Measurements from ENCODE around the gene BICRA. TPM values are rescaled to one million over a fixed set of nuclear protein-coding genes. Genes with fewer than 3 reads are reported as not detected.
A peak's percentile ranks its signal among the peaks of the same experiment; 100 is the strongest.

BICRA gene
- total RNA-seq: 10 to 100 TPM in 1 of 2 donors, 1 to 10 TPM in 1; 6.6 to 16.1 TPM
- 1 to 10 TPM; 6.1 to 6.9 TPM for polyA plus RNA-seq
- long read RNA-seq, donor 1, transcript BICRA-203 (1 exons, 3,312 nt): major isoform, 18 of 19 reads
- long read RNA-seq, donor 1, partial matches to known transcripts: 0 of 19 reads
- long read RNA-seq, donor 1, other reads (novel, unspliced or antisense): 0 of 19 reads
- long read RNA-seq, donor 2, partial matches to known transcripts: 0 of 5 reads
- long read RNA-seq, donor 2, other reads (novel, unspliced or antisense): 0 of 5 reads
- long read RNA-seq, donor 3, transcript BICRA-202 (6 exons, 532 nt): minor isoform, 5 of 22 reads
- long read RNA-seq, donor 3, transcript BICRA-203 (1 exons, 3,312 nt): major isoform, 17 of 22 reads
- long read RNA-seq, donor 3, partial matches to known transcripts: 0 of 22 reads
- long read RNA-seq, donor 3, other reads (novel, unspliced or antisense): 0 of 22 reads
- long read RNA-seq, donor 4, transcript BICRA-203 (1 exons, 3,312 nt): major isoform, 17 of 22 reads
- long read RNA-seq, donor 4, transcript BICRA-202 (6 exons, 532 nt): minor isoform, 5 of 22 reads
- long read RNA-seq, donor 4, partial matches to known transcripts: 0 of 22 reads
- long read RNA-seq, donor 4, other reads (novel, unspliced or antisense): 0 of 22 reads
- long read RNA-seq, donor 5, transcript BICRA-203 (1 exons, 3,312 nt): major isoform, 27 of 31 reads
- long read RNA-seq, donor 5, partial matches to known transcripts: 0 of 31 reads
- long read RNA-seq, donor 5, other reads (novel, unspliced or antisense): 0 of 31 reads

GRCh38 chr19:47608969-47609905, at the start of gene BICRA:
Gene BICRA (plus strand): TSS chr19:47609134. CDS start chr19:47673575, 64,441 bp downstream.
- H3K4me1 ChIP-seq (ENCODE audit: control insufficient read depth in 5 of 5, insufficient read depth in 5 of 5, low read length in 5 of 5): peaks cover 3 to 26% (median 15%) of the 10 kb centered on the region in 5 donors
- ATAC-seq (ENCODE audit: insufficient read depth, low FRiP score): peak; percentile 53
- 0 to 2% methylated on average over 50 to 86 of the region's 94 CpGs for WGBS, 2 donors
- no peak for TF ChIP-seq CTCF (IDR thresholded peaks at IDR 0.05; ENCODE audit: control extremely low read depth, extremely low read depth)
- peak; percentile 86 to 92 (median 87) for DNase-seq
- H3K27ac ChIP-seq (ENCODE audit: low read depth in 1 of 2, low read length in 1 of 2): peak within 1 kb of the TSS; percentile 93 to 99
- H3K4me3 ChIP-seq: peak within 1 kb of the TSS; percentile 90
- H3K27me3 ChIP-seq (ENCODE audit: control insufficient read depth in 3 of 3, insufficient read depth in 3 of 3, low read length in 2 of 3): no peaks in the 10 kb centered on the region
- no peaks in the 10 kb centered on the region for H3K36me3 ChIP-seq (ENCODE audit: control insufficient read depth in 4 of 4, insufficient read depth in 4 of 4, low read length in 4 of 4)
- H3K9me3 ChIP-seq (ENCODE audit: control insufficient read depth in 4 of 4, insufficient read depth in 3 of 4, low read length in 3 of 4): no peaks in the 10 kb centered on the region
- H3K9ac ChIP-seq (ENCODE audit: insufficient read depth in 1 of 2, low read length in 2 of 2): peak within 1 kb of the TSS; percentile 49 to 86

GRCh38 chr19:47560999-47561398, 47.9 kb upstream of the BICRA start:
- ATAC-seq (ENCODE audit: insufficient read depth, low FRiP score) (no peak), DNase-seq (no peak)
- no peaks in the 10 kb centered on the region for H3K36me3 ChIP-seq (ENCODE audit: control insufficient read depth in 4 of 4, insufficient read depth in 4 of 4, low read length in 4 of 4)
- no peak overlapping the region for H3K9ac ChIP-seq (ENCODE audit: insufficient read depth in 1 of 2, low read length in 2 of 2)
- no peaks in the 10 kb centered on the region for H3K27me3 ChIP-seq (ENCODE audit: control insufficient read depth in 3 of 3, insufficient read depth in 3 of 3, low read length in 2 of 3)
- TF ChIP-seq CTCF (IDR thresholded peaks at IDR 0.05; ENCODE audit: control extremely low read depth, extremely low read depth): no peak
- WGBS, 2 donors: 87 to 93% methylated on average over 2 of the region's 2 CpGs
- no peak overlapping the region for H3K4me3 ChIP-seq
- no peaks in the 10 kb centered on the region for H3K9me3 ChIP-seq (ENCODE audit: control insufficient read depth in 4 of 4, insufficient read depth in 3 of 4, low read length in 3 of 4)
- no peak overlapping the region for H3K27ac ChIP-seq (ENCODE audit: low read depth in 1 of 2, low read length in 1 of 2)
- H3K4me1 ChIP-seq (ENCODE audit: control insufficient read depth in 5 of 5, insufficient read depth in 5 of 5, low read length in 5 of 5): no peaks in the 10 kb centered on the region

GRCh38 chr19:47561440-47562057, 47.4 kb upstream of the BICRA start:
- no peak overlapping the region for H3K27ac ChIP-seq (ENCODE audit: low read depth in 1 of 2, low read length in 1 of 2)
- no peaks in the 10 kb centered on the region for H3K36me3 ChIP-seq (ENCODE audit: control insufficient read depth in 4 of 4, insufficient read depth in 4 of 4, low read length in 4 of 4)
- H3K4me3 ChIP-seq: no peak overlapping the region
- TF ChIP-seq CTCF (IDR thresholded peaks at IDR 0.05; ENCODE audit: control extremely low read depth, extremely low read depth): no peak
- no peaks in the 10 kb centered on the region for H3K27me3 ChIP-seq (ENCODE audit: control insufficient read depth in 3 of 3, insufficient read depth in 3 of 3, low read length in 2 of 3)
- 93 to 99% methylated on average over 7 of the region's 7 CpGs for WGBS, 2 donors
- H3K9ac ChIP-seq (ENCODE audit: insufficient read depth in 1 of 2, low read length in 2 of 2): no peak overlapping the region
- DNase-seq: no peak
- ATAC-seq (ENCODE audit: insufficient read depth, low FRiP score): no peak
- H3K9me3 ChIP-seq (ENCODE audit: control insufficient read depth in 4 of 4, insufficient read depth in 3 of 4, low read length in 3 of 4): no peaks in the 10 kb centered on the region
- no peaks in the 10 kb centered on the region for H3K4me1 ChIP-seq (ENCODE audit: control insufficient read depth in 5 of 5, insufficient read depth in 5 of 5, low read length in 5 of 5)
